ENCODE data around the gene MRPL52. TPM values are rescaled to one million over a fixed set of nuclear protein-coding genes. Genes with fewer than 3 reads are reported as not detected.

Gene MRPL52
- total and polyA plus RNA-seq, 2 of the 13 experiments (the other 11 are each of a cell fraction or from before 2014, with no cell fraction given): 118 to 329 TPM

- TF ChIP-seq HMGXB3 (CRISPR knock-in tag; IDR thresholded peaks at IDR 0.05; ENCODE audit: borderline replicate concordance) (no peak), HMG20B (CRISPR knock-in tag; conservative IDR thresholded peaks at IDR 0.05) (no peak), HBP1 (CRISPR knock-in tag; IDR thresholded peaks at IDR 0.05; ENCODE audit: low read depth) (no peak), ELF3 (CRISPR knock-in tag; IDR thresholded peaks at IDR 0.05) (no peak), ZNF33B (CRISPR knock-in tag; IDR thresholded peaks at IDR 0.05) (no peak; the same call in 1 of the 2 replicates), REPIN1 (CRISPR knock-in tag; IDR thresholded peaks at IDR 0.05; ENCODE audit: borderline replicate concordance, low read depth) (no peak), ZMYM4 (CRISPR knock-in tag; IDR thresholded peaks at IDR 0.05) (0 out of 2 replicates have a peak, but pooled peaks have one; percentile 9), FOXK1 (CRISPR knock-in tag; IDR thresholded peaks at IDR 0.05; ENCODE audit: borderline replicate concordance, low read depth) (peak; percentile 32; the same call in 1 of the 2 replicates), TFE3 (CRISPR knock-in tag; IDR thresholded peaks at IDR 0.05) (no peak), ZNF546 (CRISPR knock-in tag; conservative IDR thresholded peaks at IDR 0.05) (no peak), RFXAP (CRISPR knock-in tag; IDR thresholded peaks at IDR 0.05; ENCODE audit: borderline replicate concordance) (no peak), RAD51 (IDR thresholded peaks at IDR 0.05; ENCODE audit: borderline replicate concordance) (no peak), ZBTB21 (CRISPR knock-in tag; IDR thresholded peaks at IDR 0.05) (no peak), ETV5 (CRISPR knock-in tag; IDR thresholded peaks at IDR 0.05; ENCODE audit: borderline replicate concordance) (no peak), ZNF784 (CRISPR knock-in tag; IDR thresholded peaks at IDR 0.05; ENCODE audit: borderline replicate concordance) (0 out of 2 replicates have a peak, but pooled peaks have one; percentile 31), ZNF264 (CRISPR knock-in tag; IDR thresholded peaks at IDR 0.05) (no peak), CBX1 (IDR thresholded peaks at IDR 0.05; ENCODE audit: low read depth) (no peak), THAP8 (CRISPR knock-in tag; IDR thresholded peaks at IDR 0.05; ENCODE audit: borderline replicate concordance) (no peak), ZNF296 (CRISPR knock-in tag; conservative IDR thresholded peaks at IDR 0.05) (no peak)
Measured at GRCh38 chr14:22839159-22839779, 9.6 kb downstream of the MRPL52 start (continued).

Data from HepG2 (cell line).